H9 (cell line): ENCODE data around the gene NUP210. TPM values are rescaled to one million over a fixed set of nuclear protein-coding genes. Genes with fewer than 3 reads are reported as not detected.

Experiments
- DNase-seq: peaks from one replicate; pipeline ENCODE4 v3.0.0-alpha.2; 2017
- H2AFZ ChIP-seq: one replicate; pipeline ENCODE4 v1.6.1; 2013; ENCODE audit warnings: mild to moderate bottlenecking, low read length, control low read depth, moderate library complexity
- H2AK5ac ChIP-seq: 2 replicates; pipeline ENCODE4 v1.6.1; 2013; ENCODE audit warnings: low read length, control low read depth, mixed read lengths; ENCODE audit not compliant: insufficient read length
- H2BK120ac ChIP-seq: one replicate; pipeline ENCODE4 v1.6.1; 2013; ENCODE audit warnings: low read depth, mild to moderate bottlenecking, low read length, control low read depth, inconsistent platforms; ENCODE audit not compliant: poor library complexity, severe bottlenecking
- H2BK12ac ChIP-seq: 2 replicates; pipeline ENCODE4 v1.6.1; 2013; ENCODE audit warnings: low read length, control low read depth, mixed read lengths, low read depth; ENCODE audit not compliant: insufficient read length
- H2BK15ac ChIP-seq: 2 replicates; pipeline ENCODE4 v1.6.1; 2013; ENCODE audit warnings: low read depth, low read length, control low read depth
- H2BK20ac ChIP-seq: one replicate; pipeline ENCODE4 v1.6.1; 2013; ENCODE audit warnings: low read depth, mild to moderate bottlenecking, low read length, control low read depth, inconsistent platforms; ENCODE audit not compliant: poor library complexity, severe bottlenecking
- H2BK5ac ChIP-seq: 2 replicates; pipeline ENCODE4 v1.6.1; 2013; ENCODE audit warnings: low read length, control low read depth, mixed read lengths; ENCODE audit not compliant: insufficient read length
- H3K14ac ChIP-seq: 2 replicates; pipeline ENCODE4 v1.6.1; 2013; ENCODE audit warnings: low read length, control low read depth; ENCODE audit not compliant: insufficient read depth
- H3K18ac ChIP-seq: 2 replicates; pipeline ENCODE4 v1.6.1; 2013; ENCODE audit warnings: low read depth, mild to moderate bottlenecking, mixed read lengths, low read length, control low read depth; ENCODE audit not compliant: insufficient read length
- H3K23ac ChIP-seq: 2 replicates; pipeline ENCODE4 v1.6.1; 2013; ENCODE audit warnings: low read length, control low read depth, mixed read lengths, low read depth; ENCODE audit not compliant: insufficient read length
- H3K23me2 ChIP-seq: 2 replicates; pipeline ENCODE4 v1.6.1; 2013; ENCODE audit warnings: low read depth, mild to moderate bottlenecking, mixed read lengths, low read length, control low read depth; ENCODE audit not compliant: insufficient read length, poor library complexity, severe bottlenecking
- H3K27ac ChIP-seq: 2 replicates; pipeline ENCODE4 v1.5.1; 2013; ENCODE audit warnings: low read length, control low read depth, mixed read lengths, low read depth; ENCODE audit not compliant: insufficient read length
- H3K27me3 ChIP-seq: 2 replicates; pipeline ENCODE4 v1.6.1; 2013; ENCODE audit warnings: low read length, control low read depth, inconsistent platforms; ENCODE audit not compliant: insufficient read depth
- H3K4ac ChIP-seq: 2 replicates; pipeline ENCODE4 v1.6.1; 2013; ENCODE audit warnings: low read depth, mild to moderate bottlenecking, control low read depth, inconsistent platforms, low read length, moderate library complexity
- H3K4me1 ChIP-seq: 2 replicates; pipeline ENCODE4 v1.6.1; 2013; ENCODE audit warnings: low read length, control low read depth, inconsistent platforms; ENCODE audit not compliant: insufficient read depth
- H3K4me2 ChIP-seq: 2 replicates; pipeline ENCODE4 v1.6.1; 2013; ENCODE audit warnings: low read length, control low read depth, mixed read lengths; ENCODE audit not compliant: insufficient read length, insufficient read depth
- H3K56ac ChIP-seq: 2 replicates; pipeline ENCODE4 v1.6.1; 2013; ENCODE audit warnings: low read depth, mild to moderate bottlenecking, mixed read lengths, low read length, control low read depth; ENCODE audit not compliant: insufficient read length
- H3K79me1 ChIP-seq: 2 replicates; pipeline ENCODE4 v1.6.1; 2013; ENCODE audit warnings: low read depth, mild to moderate bottlenecking, moderate library complexity, low read length, control low read depth, inconsistent platforms; ENCODE audit not compliant: insufficient read depth, poor library complexity, severe bottlenecking
- H3K79me2 ChIP-seq: 2 replicates; pipeline ENCODE4 v1.6.1; 2013; ENCODE audit warnings: low read length, control low read depth, inconsistent platforms; ENCODE audit not compliant: insufficient read depth
- H3K9ac ChIP-seq: 2 replicates; pipeline ENCODE4 v1.6.1; 2013; ENCODE audit warnings: low read length, control low read depth, mixed read lengths; ENCODE audit not compliant: insufficient read length; ENCODE audit errors: extremely low read depth
- H3K9me3 ChIP-seq: one replicate; pipeline ENCODE4 v1.6.1; 2013; ENCODE audit warnings: low read depth, low read length, inconsistent platforms; ENCODE audit not compliant: control insufficient read depth
- H3T11ph ChIP-seq: one replicate; pipeline ENCODE4 v1.6.1; 2013; ENCODE audit warnings: mild to moderate bottlenecking, low read length, control low read depth, inconsistent platforms
- H4K20me1 ChIP-seq: one replicate; pipeline ENCODE4 v1.6.1; 2013; ENCODE audit not compliant: control insufficient read depth, insufficient read length, insufficient read depth
- H4K5ac ChIP-seq: 2 replicates; pipeline ENCODE4 v1.6.1; 2013; ENCODE audit warnings: low read depth, mild to moderate bottlenecking, mixed read lengths, low read length, control low read depth; ENCODE audit not compliant: insufficient read length
- H4K8ac ChIP-seq: replicated peaks from 2 replicates; pipeline ENCODE4 v1.6.1; 2013; ENCODE audit warnings: low read length, control low read depth, mixed read lengths, low read depth; ENCODE audit not compliant: insufficient read length
- H4K91ac ChIP-seq: 2 replicates; pipeline ENCODE4 v1.6.1; 2013; ENCODE audit warnings: low read depth, mild to moderate bottlenecking, moderate library complexity, mixed read lengths, low read length, control low read depth; ENCODE audit not compliant: insufficient read length
- H3K27ac Mint-ChIP-seq, 3 experiments: 2 replicates in 2 of 3; 3 replicates in 1 of 3; pipeline ENCODE4 v1.8.0; 2020 to 2021; ENCODE audit warnings: mixed read lengths in 3 of 3, mild to moderate bottlenecking in 1 of 3, moderate library complexity in 1 of 3
- H3K27me3 Mint-ChIP-seq: 2 replicates; pipeline ENCODE4 v1.8.0; 2021; ENCODE audit warnings: low read depth, mild to moderate bottlenecking, moderate library complexity, mixed read lengths
- H3K36me3 Mint-ChIP-seq, 3 experiments: 2 replicates in 2 of 3; 3 replicates in 1 of 3; pipeline ENCODE4 v1.8.0; 2020 to 2021; ENCODE audit warnings: low read depth in 3 of 3, mixed read lengths in 3 of 3; ENCODE audit not compliant: insufficient read depth in 1 of 3
- H3K4me1 Mint-ChIP-seq, 2 experiments: 2 replicates each; pipeline ENCODE4 v1.8.0; 2020; ENCODE audit warnings: mixed read lengths in 2 of 2
- H3K4me3 Mint-ChIP-seq, 2 experiments: 2 replicates in 1 of 2; 3 replicates in 1 of 2; pipeline ENCODE4 v1.8.0; 2020 to 2021; ENCODE audit warnings: mild to moderate bottlenecking in 2 of 2, mixed read lengths in 2 of 2, moderate library complexity in 1 of 2
- H3K9me3 Mint-ChIP-seq, 2 experiments: 2 replicates in 1 of 2; 3 replicates in 1 of 2; pipeline ENCODE4 v1.8.0; 2020; ENCODE audit warnings: mild to moderate bottlenecking in 2 of 2, mixed read lengths in 2 of 2, moderate library complexity in 1 of 2
- WGBS: extraction: QIAGEN DNeasy Blood & Tissue Kit; methylation state at CpG from one replicate; pipeline ENCODE4 v1.1.7; 2013; ENCODE audit warnings: missing lambda C conversion rate, low lambda C conversion rate, mixed read lengths; ENCODE audit not compliant: insufficient read length; ENCODE audit errors: extremely low coverage; 5-methylcytosine and 5-hydroxymethylcytosine counted together
- total RNA-seq: library from RNA; stranded (reverse); gene quantifications from 2 replicates; pipeline ENCODE4 v1.2.1, GENCODE V29; 2021
- TF ChIP-seq, protein P1 (sequence below): fragments of 200-600 bp; sonication (generic); conservative IDR thresholded peaks from 3 replicates; pipeline ENCODE4 v1.8.0; 2021; ENCODE audit warnings: antibody characterized with exemption, mild to moderate bottlenecking

Gene NUP210
- total RNA-seq, 1 experiment from 2014 or later, result 48.8 TPM

DNA sequence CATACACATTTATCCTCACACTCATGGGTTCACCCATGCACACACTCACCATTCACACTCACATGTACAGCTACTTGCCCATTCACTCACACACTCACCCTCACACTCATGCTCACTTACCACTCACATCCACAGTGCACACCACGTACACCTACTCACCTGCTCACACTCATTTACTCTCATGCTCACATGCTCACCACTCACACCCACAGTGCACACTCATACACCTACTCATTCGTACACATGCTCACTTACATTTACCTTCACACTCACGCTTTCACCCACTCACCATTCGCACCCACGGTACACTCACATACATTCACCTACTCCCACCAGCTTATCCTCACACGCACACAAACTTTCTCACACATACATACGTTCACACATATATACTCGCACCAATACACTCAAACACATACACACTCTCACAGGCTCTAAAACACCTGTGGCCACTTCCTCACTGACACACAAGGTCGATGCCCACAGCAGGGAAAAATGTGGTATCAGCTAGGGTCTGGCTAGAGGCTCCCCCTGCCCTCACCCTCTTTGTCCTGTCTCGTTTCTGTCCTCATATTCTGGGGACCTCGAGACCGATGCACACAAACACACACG, 46.0 kb downstream of the NUP210 start:
- Histone ChIP-seq H2AFZ (no peak overlapping the region), H3K14ac (no peak overlapping the region), H4K20me1 (no peaks in the 10 kb centered on the region), H3K9ac (no peak overlapping the region), H3K9me3 (no peaks in the 10 kb centered on the region), H3K23me2 (no peaks in the 10 kb centered on the region), H2AK5ac (no peak overlapping the region), H2BK12ac (no peak overlapping the region), H4K91ac (no peak overlapping the region), H3K4me1 (no peaks in the 10 kb centered on the region; the same call in 1 of the 2 replicates), H3K4me2 (no peak overlapping the region), H3K18ac (no peak overlapping the region), H2BK20ac (no peak overlapping the region), H2BK120ac (no peak overlapping the region), H4K8ac (no peak overlapping the region), H3K79me1 (no peaks in the 10 kb centered on the region), H3K27me3 (no peaks in the 10 kb centered on the region), H3T11ph (no peak overlapping the region), H3K23ac (no peak overlapping the region), H3K4ac (no peak overlapping the region), H2BK5ac (no peak overlapping the region), H3K27ac (no peak overlapping the region), H2BK15ac (no peak overlapping the region), H3K79me2 (no peaks in the 10 kb centered on the region), H3K56ac (no peak overlapping the region), H4K5ac (no peak overlapping the region)
- TF ChIP-seq, protein P1, sequence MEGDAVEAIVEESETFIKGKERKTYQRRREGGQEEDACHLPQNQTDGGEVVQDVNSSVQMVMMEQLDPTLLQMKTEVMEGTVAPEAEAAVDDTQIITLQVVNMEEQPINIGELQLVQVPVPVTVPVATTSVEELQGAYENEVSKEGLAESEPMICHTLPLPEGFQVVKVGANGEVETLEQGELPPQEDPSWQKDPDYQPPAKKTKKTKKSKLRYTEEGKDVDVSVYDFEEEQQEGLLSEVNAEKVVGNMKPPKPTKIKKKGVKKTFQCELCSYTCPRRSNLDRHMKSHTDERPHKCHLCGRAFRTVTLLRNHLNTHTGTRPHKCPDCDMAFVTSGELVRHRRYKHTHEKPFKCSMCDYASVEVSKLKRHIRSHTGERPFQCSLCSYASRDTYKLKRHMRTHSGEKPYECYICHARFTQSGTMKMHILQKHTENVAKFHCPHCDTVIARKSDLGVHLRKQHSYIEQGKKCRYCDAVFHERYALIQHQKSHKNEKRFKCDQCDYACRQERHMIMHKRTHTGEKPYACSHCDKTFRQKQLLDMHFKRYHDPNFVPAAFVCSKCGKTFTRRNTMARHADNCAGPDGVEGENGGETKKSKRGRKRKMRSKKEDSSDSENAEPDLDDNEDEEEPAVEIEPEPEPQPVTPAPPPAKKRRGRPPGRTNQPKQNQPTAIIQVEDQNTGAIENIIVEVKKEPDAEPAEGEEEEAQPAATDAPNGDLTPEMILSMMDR, result no peak
- Mint-ChIP-seq H3K27ac (no peak overlapping the region), H3K27me3 (peaks cover 1% of the 10 kb centered on the region; the same call in 1 of the 2 replicates), H3K4me1 (peaks cover 0 to 9% of the 10 kb centered on the region in 2 experiments; a peak in 2 of 4 replicates), H3K36me3 (peaks cover 32 to 52% (median 35%) of the 10 kb centered on the region in 3 experiments), H3K9me3 (no peaks in the 10 kb centered on the region), H3K4me3 (no peak overlapping the region)
- DNase-seq, result no peak
- 100% methylated on average over 7 of the region's 13 CpGs for WGBS
